22Rv1 (cell line): ENCODE data around the gene C1QTNF12.

Source experiments
- H3K27ac ChIP-seq: fragments of 450-650 bp; 2 replicates; pipeline ENCODE4 v1.5.1; 2017
- CTCF ChIP-seq: fragments of 450-650 bp; IDR thresholded peaks from 2 replicates; pipeline ENCODE4 v1.5.1; 2017; ENCODE audit warnings: mild to moderate bottlenecking
- ZFX ChIP-seq: fragments of 450-650 bp; IDR thresholded peaks from 2 replicates; pipeline ENCODE4 v1.6.1; 2017; ENCODE audit warnings: antibody characterized with exemption, borderline replicate concordance

The C1QTNF12 gene

GRCh38 chr1:1223891-1224290 lies 22.6 kb downstream of the C1QTNF12 start:
- H3K27ac ChIP-seq, result no peak overlapping the region
- TF ChIP-seq CTCF, result no peak
- no peak for TF ChIP-seq ZFX

GRCh38 chr1:1223321-1223720 lies 23.2 kb downstream of the C1QTNF12 start:
- TF ChIP-seq CTCF, result no peak
- no peak for TF ChIP-seq ZFX
- H3K27ac ChIP-seq, result no peak overlapping the region

- TF ChIP-seq ZFX, result no peak
- no peak for TF ChIP-seq CTCF
- H3K27ac ChIP-seq, result no peak overlapping the region
Observed at GRCh38 chr1:1222575-1223225, 23.8 kb downstream of the C1QTNF12 start.

GRCh38 chr1:1221887-1222574 lies 24.5 kb downstream of the C1QTNF12 start:
- TF ChIP-seq ZFX (no peak), CTCF (no peak)
- H3K27ac ChIP-seq, result no peak overlapping the region

- H3K27ac ChIP-seq, result no peak overlapping the region
- TF ChIP-seq CTCF (no peak), ZFX (no peak)
Observed at GRCh38 chr1:1220197-1220596, 26.3 kb downstream of the C1QTNF12 start.

GRCh38 chr1:1219341-1219740 lies 27.2 kb downstream of the C1QTNF12 start:
- no peak overlapping the region for H3K27ac ChIP-seq

More at GRCh38 chr1:1219341-1219740, 27.2 kb downstream of the C1QTNF12 start:
- TF ChIP-seq CTCF, result no peak
- TF ChIP-seq ZFX, result no peak
